Measurements from ENCODE around the gene TRIO.

GRCh38 chr5:14532180-14532579 lies 389.0 kb downstream of the TRIO start:
- TF ChIP-seq CTCF (IDR thresholded peaks at IDR 0.05) (no peak), POLR2A (IDR thresholded peaks at IDR 0.05) (no peak)
